GM12865 (cell line): Measurements from ENCODE around the gene NUMB.

Experiments used
- DNase-seq: peaks from one replicate; pipeline ENCODE4 v3.0.0; 2010; ENCODE audit warnings: low read depth
- H3K4me3 ChIP-seq: 2 replicates; pipeline ENCODE4 v1.5.1; 2011; ENCODE audit warnings: mild to moderate bottlenecking, low read depth, low read length, control low read depth
- CTCF ChIP-seq: IDR thresholded peaks from 2 replicates; pipeline ENCODE4 v1.5.1; 2011; ENCODE audit warnings: low read length, control low read depth, low read depth, inconsistent platforms; ENCODE audit not compliant: insufficient read depth; ENCODE audit errors: missing control alignments

Gene NUMB

GRCh38 chr14:73249108-73249507 is 209.2 kb downstream of the NUMB start:
- no peak overlapping the region for H3K4me3 ChIP-seq
- TF ChIP-seq CTCF = no peak
- DNase-seq = no peak

GRCh38 chr14:73248108-73248868 is 210.1 kb downstream of the NUMB start:
- DNase-seq = peak; percentile 82
- no peak for TF ChIP-seq CTCF
- H3K4me3 ChIP-seq = peak overlapping the region; percentile 25

GRCh38 chr14:73246387-73247150 is 211.8 kb downstream of the NUMB start:
- DNase-seq = no peak
- no peak for TF ChIP-seq CTCF
- peak overlapping the region; percentile 70 for H3K4me3 ChIP-seq

GRCh38 chr14:73245480-73246325 is 212.6 kb downstream of the NUMB start:
- DNase-seq = peak; percentile 86
- H3K4me3 ChIP-seq = peak overlapping the region; percentile 70
- TF ChIP-seq CTCF = no peak

- no peak for DNase-seq
- no peak for TF ChIP-seq CTCF
- H3K4me3 ChIP-seq = no peak overlapping the region
These were observed 213.6 kb downstream of the NUMB start for GRCh38 chr14:73244541-73245290.

GRCh38 chr14:73243748-73244147 is 214.6 kb downstream of the NUMB start:
- TF ChIP-seq CTCF = no peak
- DNase-seq = no peak
- no peak overlapping the region for H3K4me3 ChIP-seq
